Activated T-helper 2 cell treated with anti-CD3 and anti-CD28 coated beads, Interferon-gamma antibody, Interleukin-2, Interleukin-4, amounts not matched to agents 10 μg/mL and 5 μg/mL and 100 μg/mL, durations not matched to agents 14 hours and 24 hours and 36 hours (primary cell): ENCODE results near the gene PICALM. TPM values are rescaled to one million over a fixed set of nuclear protein-coding genes. Genes with fewer than 3 reads are reported as not detected.
"Not testable (repeated sequence)": the region's sequence is repeated elsewhere in the genome, so short reads cannot be mapped to it uniquely, and the experiment has no call there.

Source experiments
- DNase-seq: peaks from one replicate; pipeline ENCODE4 v3.0.0; 2021; ENCODE audit warnings: low spot score
- H3K27ac Mint-ChIP-seq: one replicate; pipeline ENCODE4 v1.8.0; 2021; ENCODE audit warnings: mixed read lengths
- H3K27me3 Mint-ChIP-seq: one replicate; pipeline ENCODE4 v1.8.0; 2021; ENCODE audit warnings: low read depth, mixed read lengths
- H3K36me3 Mint-ChIP-seq: one replicate; pipeline ENCODE4 v1.8.0; 2021; ENCODE audit warnings: low read depth, mixed read lengths
- H3K4me1 Mint-ChIP-seq: one replicate; pipeline ENCODE4 v1.8.0; 2021; ENCODE audit warnings: low read depth, mixed read lengths
- H3K4me3 Mint-ChIP-seq: one replicate; pipeline ENCODE4 v1.8.0; 2021; ENCODE audit warnings: low read depth, mild to moderate bottlenecking, moderate library complexity, mixed read lengths
- H3K9me3 Mint-ChIP-seq: one replicate; pipeline ENCODE4 v1.8.0; 2021; ENCODE audit warnings: mixed read lengths
- intact Hi-C: fragments of 100-400 bp; cut with micrococcal nuclease; formaldehyde crosslinking; loops from one replicate; pipeline ENCODE4 v1.15.1; 2023
- total RNA-seq: library from RNA; stranded (reverse); gene quantifications from 2 replicates; pipeline ENCODE4 v1.2.3, GENCODE V29; 2022

Gene PICALM
- total RNA-seq, 1 donor from 2014 or later = 213 TPM

GRCh38 chr11:85952108-85952485 lies 116.8 kb downstream of the PICALM start:
- H3K27me3 Mint-ChIP-seq, H3K4me3 Mint-ChIP-seq, intact Hi-C loops, DNase-seq, H3K27ac Mint-ChIP-seq: not testable (repeated sequence)
- peaks cover 20% of the 10 kb centered on the region for H3K4me1 Mint-ChIP-seq
- H3K9me3 Mint-ChIP-seq = peaks cover 13% of the 10 kb centered on the region
- H3K36me3 Mint-ChIP-seq = peaks cover 51% of the 10 kb centered on the region

- Mint-ChIP-seq H3K4me3 (no peak overlapping the region), H3K36me3 (peaks cover 46% of the 10 kb centered on the region), H3K4me1 (peaks cover 23% of the 10 kb centered on the region), H3K27ac (peak overlapping the region; percentile 10), H3K27me3 (no peaks in the 10 kb centered on the region), H3K9me3 (peaks cover 15% of the 10 kb centered on the region)
- DNase-seq = no peak
- intact Hi-C loops = no loop called here
These were observed 117.3 kb downstream of the PICALM start for GRCh38 chr11:85951428-85952107.

GRCh38 chr11:85951049-85951405 lies 117.9 kb downstream of the PICALM start:
- H3K9me3 Mint-ChIP-seq = peaks cover 20% of the 10 kb centered on the region
- H3K27ac Mint-ChIP-seq = peak overlapping the region; percentile 10
- no peak overlapping the region for H3K4me3 Mint-ChIP-seq
- H3K4me1 Mint-ChIP-seq = peaks cover 28% of the 10 kb centered on the region
- intact Hi-C loops = no loop called here
- no peaks in the 10 kb centered on the region for H3K27me3 Mint-ChIP-seq
- DNase-seq = no peak
- peaks cover 46% of the 10 kb centered on the region for H3K36me3 Mint-ChIP-seq

- intact Hi-C loops = no loop called here
- Mint-ChIP-seq H3K27ac (no peak overlapping the region), H3K36me3 (peaks cover 46% of the 10 kb centered on the region), H3K4me3 (no peak overlapping the region), H3K4me1 (peaks cover 33% of the 10 kb centered on the region), H3K9me3 (peaks cover 26% of the 10 kb centered on the region), H3K27me3 (no peaks in the 10 kb centered on the region)
- DNase-seq = no peak
These were observed 118.4 kb downstream of the PICALM start for GRCh38 chr11:85950317-85951048.

GRCh38 chr11:85949798-85950197 lies 119.1 kb downstream of the PICALM start:
- DNase-seq = no peak
- H3K9me3 Mint-ChIP-seq = peaks cover 32% of the 10 kb centered on the region
- no peaks in the 10 kb centered on the region for H3K27me3 Mint-ChIP-seq
- peaks cover 35% of the 10 kb centered on the region for H3K4me1 Mint-ChIP-seq
- no peak overlapping the region for H3K27ac Mint-ChIP-seq
- no peak overlapping the region for H3K4me3 Mint-ChIP-seq
- intact Hi-C loops = loop anchor here (2.0 to 10.0 kb wide), 11 partner anchors 92 to 643 kb away; partner anchors contain the start of genes CCDC83, EED and PICALM
- peaks cover 48% of the 10 kb centered on the region for H3K36me3 Mint-ChIP-seq

GRCh38 chr11:85948884-85949283 lies 120.0 kb downstream of the PICALM start:
- intact Hi-C loops = loop anchor here (2.0 to 10.0 kb wide), 11 partner anchors 92 to 643 kb away; partner anchors contain the start of genes CCDC83, EED and PICALM
- no peak for DNase-seq
- H3K27me3 Mint-ChIP-seq = no peaks in the 10 kb centered on the region
- peaks cover 35% of the 10 kb centered on the region for H3K4me1 Mint-ChIP-seq
- H3K4me3 Mint-ChIP-seq = peak overlapping the region; percentile 63
- H3K9me3 Mint-ChIP-seq = peaks cover 35% of the 10 kb centered on the region
- peak overlapping the region; percentile 75 for H3K27ac Mint-ChIP-seq
- peaks cover 42% of the 10 kb centered on the region for H3K36me3 Mint-ChIP-seq

- H3K4me1 Mint-ChIP-seq = peaks cover 35% of the 10 kb centered on the region
- no peak for DNase-seq
- H3K27ac Mint-ChIP-seq = peak overlapping the region; percentile 75
- peaks cover 30% of the 10 kb centered on the region for H3K36me3 Mint-ChIP-seq
- H3K9me3 Mint-ChIP-seq = peaks cover 26% of the 10 kb centered on the region
- H3K4me3 Mint-ChIP-seq = peak overlapping the region; percentile 15
- H3K27me3 Mint-ChIP-seq = no peaks in the 10 kb centered on the region
- intact Hi-C loops = loop anchor here (1.0 to 10.0 kb wide), 13 partner anchors 90 to 859 kb away; partner anchors contain the start of genes CCDC83, EED and PICALM
These were observed 121.2 kb downstream of the PICALM start for GRCh38 chr11:85947431-85948272.

- Mint-ChIP-seq H3K4me1 (peaks cover 33% of the 10 kb centered on the region), H3K36me3 (peaks cover 22% of the 10 kb centered on the region), H3K27ac (peak overlapping the region; percentile 35), H3K9me3 (peaks cover 24% of the 10 kb centered on the region), H3K4me3 (no peak overlapping the region), H3K27me3 (no peaks in the 10 kb centered on the region)
- DNase-seq = no peak
- intact Hi-C loops = loop anchor here (2.0 to 10.0 kb wide), 8 partner anchors 89 to 861 kb away; partner anchors contain the start of genes CCDC83, EED and PICALM
These were observed 122.7 kb downstream of the PICALM start for GRCh38 chr11:85946221-85946620.

- H3K27me3 Mint-ChIP-seq = no peaks in the 10 kb centered on the region
- no peak for DNase-seq
- H3K27ac Mint-ChIP-seq = no peak overlapping the region
- H3K36me3 Mint-ChIP-seq = peaks cover 21% of the 10 kb centered on the region
- H3K4me1 Mint-ChIP-seq = peaks cover 33% of the 10 kb centered on the region
- intact Hi-C loops = loop anchor here (2.0 to 10.0 kb wide), 8 partner anchors 88 to 861 kb away; partner anchors contain the start of genes CCDC83, EED and PICALM
- H3K4me3 Mint-ChIP-seq = no peak overlapping the region
- H3K9me3 Mint-ChIP-seq = peaks cover 22% of the 10 kb centered on the region
These were observed 123.1 kb downstream of the PICALM start for GRCh38 chr11:85945788-85946187.

- Mint-ChIP-seq H3K4me3 (no peak overlapping the region), H3K27me3 (no peaks in the 10 kb centered on the region), H3K9me3 (peaks cover 22% of the 10 kb centered on the region), H3K4me1 (peaks cover 33% of the 10 kb centered on the region), H3K36me3 (peaks cover 21% of the 10 kb centered on the region), H3K27ac (no peak overlapping the region)
- intact Hi-C loops = loop anchor here (5.0 to 10.0 kb wide), 7 partner anchors 88 to 647 kb away; partner anchors contain the start of genes CCDC83, EED and PICALM
- DNase-seq = no peak
These were observed 123.6 kb downstream of the PICALM start for GRCh38 chr11:85945296-85945695.

GRCh38 chr11:85941380-85941973 lies 127.4 kb downstream of the PICALM start:
- Mint-ChIP-seq H3K27me3 (no peaks in the 10 kb centered on the region), H3K36me3 (peaks cover 19% of the 10 kb centered on the region)
- intact Hi-C loops = loop anchor here (5.0 to 10.0 kb wide), 3 partner anchors 473 to 666 kb away; no protein-coding TSS in a partner anchor

More at GRCh38 chr11:85941380-85941973, 127.4 kb downstream of the PICALM start:
- no peak for DNase-seq
- H3K4me3 Mint-ChIP-seq = no peak overlapping the region
- H3K4me1 Mint-ChIP-seq = peaks cover 22% of the 10 kb centered on the region
- no peak overlapping the region for H3K27ac Mint-ChIP-seq
- peaks cover 19% of the 10 kb centered on the region for H3K9me3 Mint-ChIP-seq
